ENCODE measurements around the gene GRM7.

The GRM7 gene

GRCh38 chr3:7696320-7696719 lies 835.4 kb downstream of the GRM7 start:
- TF ChIP-seq CTCF (IDR thresholded peaks at IDR 0.05; ENCODE audit: low read depth, low read length): no peak
- no peak overlapping the region for H3K4me3 ChIP-seq (ENCODE audit: low read depth, low read length)

- TF ChIP-seq CTCF (IDR thresholded peaks at IDR 0.05; ENCODE audit: low read depth, low read length): no peak
- H3K4me3 ChIP-seq (ENCODE audit: low read depth, low read length): no peak overlapping the region
Measured at GRCh38 chr3:7697548-7697947, 836.6 kb downstream of the GRM7 start.

DNA sequence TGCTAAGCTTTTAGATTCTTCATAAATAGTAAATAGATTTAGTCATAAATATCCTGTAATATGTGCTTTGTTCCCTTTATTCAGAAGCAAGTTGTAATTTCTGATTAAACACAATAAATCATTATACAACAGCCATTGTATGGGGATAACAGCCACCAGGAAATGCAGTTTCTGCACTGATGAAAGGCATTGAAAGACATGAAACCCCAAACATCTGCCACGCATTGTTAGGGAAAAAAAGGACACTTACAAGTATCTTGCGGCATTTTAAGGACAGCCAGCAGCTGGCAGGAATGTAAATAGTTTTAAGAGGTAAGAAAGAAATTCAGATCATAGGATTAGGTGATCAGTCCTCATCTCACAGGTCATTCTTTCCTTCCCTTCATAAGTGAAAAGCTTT lies 839.6 kb downstream of the GRM7 start:
- no peak overlapping the region for H3K4me3 ChIP-seq (ENCODE audit: low read depth, low read length)
- TF ChIP-seq CTCF (IDR thresholded peaks at IDR 0.05; ENCODE audit: low read depth, low read length): no peak

DNA sequence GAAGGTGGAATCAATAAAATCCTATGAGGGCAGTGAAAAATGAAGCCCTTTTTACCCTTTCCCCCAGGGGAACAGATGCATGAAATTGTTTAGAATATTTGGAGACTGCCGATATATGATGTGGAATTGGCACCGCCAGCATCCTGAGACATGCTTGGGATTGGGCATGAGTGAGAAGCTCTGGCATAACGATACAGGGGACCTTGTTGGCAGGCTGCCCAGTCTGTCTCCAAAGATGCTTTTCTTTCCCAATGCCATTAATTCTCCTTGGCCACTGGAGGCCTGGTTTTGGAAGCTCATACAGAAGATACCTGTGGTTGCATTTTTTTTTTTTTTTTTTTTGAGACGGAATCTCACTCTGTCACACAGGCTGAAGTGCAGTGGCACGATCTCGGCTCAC lies 840.1 kb downstream of the GRM7 start:
- no peak overlapping the region for H3K4me3 ChIP-seq (ENCODE audit: low read depth, low read length)
- TF ChIP-seq CTCF (IDR thresholded peaks at IDR 0.05; ENCODE audit: low read depth, low read length): no peak

- H3K4me3 ChIP-seq (ENCODE audit: low read depth, low read length): no peak overlapping the region
- TF ChIP-seq CTCF (IDR thresholded peaks at IDR 0.05; ENCODE audit: low read depth, low read length): no peak
Measured at GRCh38 chr3:7707187-7707586, 846.3 kb downstream of the GRM7 start.

- TF ChIP-seq CTCF (IDR thresholded peaks at IDR 0.05; ENCODE audit: low read depth, low read length): no peak
Measured at GRCh38 chr3:7709376-7710082, 848.6 kb downstream of the GRM7 start.

DNA sequence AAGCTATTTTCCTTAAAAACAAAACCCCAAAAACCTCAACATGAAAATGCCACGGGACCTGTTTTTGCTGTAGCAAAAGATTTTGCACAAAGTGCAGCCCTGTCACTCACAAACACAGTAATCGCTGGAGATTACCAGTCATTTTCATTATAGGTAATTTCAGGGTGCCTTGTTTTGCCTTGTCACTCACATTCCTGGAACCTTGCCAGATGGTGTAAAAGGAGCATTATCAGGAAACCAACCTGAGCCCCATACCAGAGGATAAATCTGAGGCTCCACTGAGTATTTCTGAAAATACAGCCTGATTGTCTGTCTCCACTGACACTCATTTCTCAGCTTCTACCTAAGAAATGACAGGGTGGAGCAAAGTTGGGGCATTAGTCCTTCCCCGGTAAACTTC lies 849.4 kb downstream of the GRM7 start:
- no peak for TF ChIP-seq CTCF (IDR thresholded peaks at IDR 0.05; ENCODE audit: low read depth, low read length)

More at GRCh38 chr3:7709376-7710082, 848.6 kb downstream of the GRM7 start:
- no peak overlapping the region for H3K4me3 ChIP-seq (ENCODE audit: low read depth, low read length)

More for the DNA sequence above, 849.4 kb downstream of the GRM7 start:
- H3K4me3 ChIP-seq (ENCODE audit: low read depth, low read length): no peak overlapping the region
